GM12878 (cell line): ENCODE measurements around the gene TMEM174. TPM values are rescaled to one million over a fixed set of nuclear protein-coding genes. Genes with fewer than 3 reads are reported as not detected.

ENCODE experiments used
- ATAC-seq: fragments of 200-7000 bp; cut with Tn5 transposase; 3 replicates; pipeline ENCODE4 v1.9.1; 2020; ENCODE audit warnings: mild to moderate bottlenecking, moderate library complexity
- BruUV-seq: library from RNA; stranded (reverse); fragments of 400-500 nt; replicated peaks from 2 replicates; lab custom pipeline; 2021; lab: Mats Ljungman, UMichigan
- CTCF ChIA-PET: fragments of 300-600 bp; sonication (Branson Sonifier 250); formaldehyde crosslinking; extraction: SDS; loops from one replicate; lab custom pipeline; 2021; ENCODE audit warnings: inconsistent platforms; lab: Yijun Ruan, JAX
- POLR2A ChIA-PET: fragments of 350-600 bp; formaldehyde crosslinking; extraction: SDS; loops from one replicate; lab custom pipeline; 2021; ENCODE audit warnings: inconsistent platforms; lab: Charles Lee
- RAD21 ChIA-PET: fragments of 300-600 bp; sonication (Branson Sonifier 250); formaldehyde crosslinking; loops from one replicate; lab custom pipeline; 2023; ENCODE audit warnings: antibody characterized with exemption; ENCODE audit not compliant: unreplicated experiment; lab: Charles Lee
- SMC1A ChIA-PET: fragments of 300-600 bp; sonication (Branson Sonifier 250); formaldehyde crosslinking; loops from one replicate; lab custom pipeline; 2023; ENCODE audit not compliant: unreplicated experiment, uncharacterized antibody; lab: Charles Lee
- DNase-seq: peaks from one replicate; pipeline ENCODE4 v3.0.0-alpha.2; 2011; ENCODE audit warnings: low read depth, low spot score
- FAIRE-seq: peaks from 3 replicates; lab custom pipeline; 2011; peaks lifted over from hg19 to GRCh38; lab: Jason Lieb, UNC
- H2AFZ ChIP-seq: 2 replicates; pipeline ENCODE4 v1.6.0; 2011; ENCODE audit warnings: low read depth, low read length, control low read depth; ENCODE audit not compliant: control insufficient read depth
- H3K27ac ChIP-seq: 2 replicates; pipeline ENCODE4 v1.5.1; 2011; ENCODE audit warnings: control low read depth; ENCODE audit not compliant: control insufficient read depth, insufficient read depth
- H3K27me3 ChIP-seq, 2 experiments: replicated peaks in 1 of 2; 2 replicates each; pipeline versions ENCODE4 v1.6.0 to v1.6.1; 2011; ENCODE audit warnings: low read length in 1 of 2; ENCODE audit not compliant: control insufficient read depth in 2 of 2, insufficient read depth in 2 of 2
- H3K36me3 ChIP-seq, 2 experiments: 2 replicates each; pipeline ENCODE4 v1.5.1; 2011; ENCODE audit warnings: low read length in 1 of 2; ENCODE audit not compliant: control insufficient read depth in 2 of 2, insufficient read depth in 2 of 2
- H3K4me1 ChIP-seq: 2 replicates; pipeline ENCODE4 v1.6.1; 2011; ENCODE audit warnings: mild to moderate bottlenecking, low read length, moderate library complexity, mixed read lengths; ENCODE audit not compliant: control insufficient read depth, insufficient read depth
- H3K4me2 ChIP-seq: 2 replicates; pipeline ENCODE4 v1.6.0; 2011; ENCODE audit warnings: control low read depth; ENCODE audit not compliant: control insufficient read depth, insufficient read depth
- H3K4me3 ChIP-seq: fragments of 200-600 bp; sonication (generic); 2 replicates; pipeline ENCODE4 v1.5.1; 2016
- H3K79me2 ChIP-seq: 2 replicates; pipeline ENCODE4 v1.6.0; 2011; ENCODE audit warnings: low read length; ENCODE audit not compliant: control insufficient read depth, insufficient read depth
- H3K9ac ChIP-seq: 2 replicates; pipeline ENCODE4 v1.8.0; 2011; ENCODE audit warnings: low read length, control low read depth, mixed read lengths; ENCODE audit not compliant: control insufficient read depth, insufficient read depth
- H3K9me3 ChIP-seq: replicated peaks from 3 replicates; pipeline ENCODE4 v1.5.1; 2011; ENCODE audit warnings: mild to moderate bottlenecking, low read length; ENCODE audit not compliant: control insufficient read depth, insufficient read depth
- H4K20me1 ChIP-seq: 2 replicates; pipeline ENCODE4 v1.6.0; 2011; ENCODE audit not compliant: control insufficient read depth, insufficient read depth
- CBFB ChIP-seq: IDR thresholded peaks from 2 replicates; pipeline ENCODE4 v1.6.1; 2016; ENCODE audit warnings: antibody characterized with exemption, low read depth
- CHD4 ChIP-seq: fragments of 200-600 bp; sonication (generic); IDR thresholded peaks from 2 replicates; pipeline ENCODE4 v1.6.1; 2016; ENCODE audit warnings: mild to moderate bottlenecking
- EP300 ChIP-seq, 2 experiments: fragments of 150-350 bp in 1 of 2; IDR thresholded peaks; 2 replicates each; pipeline ENCODE4 v1.6.1; 2011 to 2012; ENCODE audit warnings: low read depth in 2 of 2, low read length in 2 of 2, borderline replicate concordance in 1 of 2, improper control_type of control experiment in 1 of 2, inconsistent platforms in 1 of 2; ENCODE audit not compliant: control insufficient read depth in 1 of 2
- FOXM1 ChIP-seq: IDR thresholded peaks from 2 replicates; pipeline ENCODE4 v1.6.1; 2012; ENCODE audit warnings: low read depth, mild to moderate bottlenecking, inconsistent platforms, low read length, moderate library complexity
- HDAC6 ChIP-seq: fragments of 200-600 bp; sonication (generic); IDR thresholded peaks from one replicate; pipeline ENCODE4 v1.8.0; 2017; ENCODE audit warnings: antibody characterized with exemption; ENCODE audit not compliant: unreplicated experiment
- HSF1 ChIP-seq: fragments of 150-350 bp; IDR thresholded peaks from 2 replicates; pipeline ENCODE4 v1.6.1; 2014; ENCODE audit warnings: mild to moderate bottlenecking, low read depth, low read length
- MYC ChIP-seq: IDR thresholded peaks from 2 replicates; pipeline ENCODE4 v1.6.1; 2011; ENCODE audit warnings: mild to moderate bottlenecking, low read length, moderate library complexity, inconsistent platforms; ENCODE audit not compliant: insufficient read depth, insufficient replicate concordance, insufficient read length, severe bottlenecking
- PAX5 ChIP-seq: IDR thresholded peaks from 2 replicates; pipeline ENCODE4 v1.6.1; 2011; ENCODE audit warnings: low read depth, low read length, borderline replicate concordance
- PRDM15 ChIP-seq: fragments of 450-650 bp; formaldehyde crosslinking; IDR thresholded peaks from 2 replicates; pipeline ENCODE4 v1.4.0; 2020; ENCODE audit warnings: mild to moderate bottlenecking, moderate library complexity
- RFX5 ChIP-seq: IDR thresholded peaks from 2 replicates; pipeline ENCODE4 v1.6.1; 2011; ENCODE audit warnings: low read depth, low read length, improper control_type of control experiment
- SREBF1 ChIP-seq: IDR thresholded peaks from 2 replicates; pipeline ENCODE4 v1.6.1; 2012; ENCODE audit warnings: mild to moderate bottlenecking, low read length
- ZNF24 ChIP-seq: fragments of 450-650 bp; IDR thresholded peaks from 2 replicates; pipeline ENCODE4 v1.6.1; 2017; ENCODE audit warnings: antibody characterized with exemption, mild to moderate bottlenecking
- WGBS: methylation state at CpG from one replicate; pipeline ENCODE4 v1.1.6; 2016; ENCODE audit warnings: low lambda C conversion rate; ENCODE audit not compliant: insufficient replicate concordance, insufficient coverage; ENCODE audit errors: missing lambda C conversion rate; 5-methylcytosine and 5-hydroxymethylcytosine counted together
- in situ Hi-C: fragments of 300-500 bp; cut with MboI; formaldehyde crosslinking; loops from 9 replicates; pipeline ENCODE4 v1.14.3; 2018; ENCODE audit warnings: mixed read lengths
- intact Hi-C: fragments of 100-400 bp; cut with micrococcal nuclease; formaldehyde crosslinking; loops from one replicate; pipeline ENCODE4 v1.14.2; 2022; ENCODE audit not compliant: unreplicated experiment
- polyA plus RNA-seq, 11 experiments: library from polyadenylated mRNA; depleted of rRNA in 4 of 11; unstranded in 6 of 11; stranded (reverse) in 5 of 11; fragments of >200 nt; fragmentation: Nextera tagmentation in 4 of 11; fragmentation: Illumina TruSeq in 1 of 11; extraction: Ambion mirVana in 4 of 11; extraction: Trizol in 1 of 11; gene quantifications; 1 replicate in 1 of 11; 2 replicates in 10 of 11; pipeline versions ENCODE4 v1.2.1 to v1.2.3, GENCODE V29; 2011 to 2016; ENCODE audit warnings: inconsistent platforms in 2 of 11, missing spikeins in 2 of 11, low read depth in 1 of 11
- total RNA-seq, 4 experiments: library from RNA; depleted of rRNA in 3 of 4; stranded (reverse); fragments of >200 nt in 3 of 4; fragmentation: Illumina TruSeq in 1 of 4; extraction: Trizol in 1 of 4; gene quantifications; 2 replicates each; pipeline versions ENCODE4 v1.2.1 to v1.2.3, GENCODE V29; 2013 to 2021

The TMEM174 gene
- total and polyA plus RNA-seq, 10 of the 15 experiments (the other 5 are each of a cell fraction or from before 2014, with no cell fraction given), result not detected

- Histone ChIP-seq H3K4me1 (no peaks in the 10 kb centered on the region), H3K27me3 (no peaks in the 10 kb centered on the region; a peak in 1 of 4 replicates), H3K9me3 (no peaks in the 10 kb centered on the region), H3K9ac (no peak overlapping the region), H3K4me3 (no peak overlapping the region), H3K36me3 (no peaks in the 10 kb centered on the region), H3K79me2 (no peaks in the 10 kb centered on the region), H4K20me1 (no peaks in the 10 kb centered on the region), H3K4me2 (no peak overlapping the region), H3K27ac (no peak overlapping the region), H2AFZ (no peak overlapping the region)
- TF ChIP-seq MYC (no peak), CBFB (no peak), RFX5 (no peak), CHD4 (no peak), PAX5 (no peak), HDAC6 (no peak), HSF1 (no peak), SREBF1 (no peak), ZNF24 (no peak), PRDM15 (CRISPR knock-in tag) (no peak), EP300 (IDR thresholded peaks at IDR 0.05; ENCODE audit: borderline replicate concordance in 1 of 2, control insufficient read depth in 1 of 2, low read depth in 2 of 2, low read length in 2 of 2) (no peak), FOXM1 (no peak)
- CTCF ChIA-PET, result no interaction called here
- SMC1A ChIA-PET, result no interaction called here
- BruUV-seq, result no TSS peak
- in situ Hi-C loops (no loop called here), intact Hi-C loops (no loop called here)
- 3% methylated on average over 2 of the region's 2 CpGs for WGBS
- DNase-seq (no peak), FAIRE-seq (no peak), ATAC-seq (no peak)
- POLR2A ChIA-PET, result no interaction called here
- RAD21 ChIA-PET, result no interaction called here
Observed at GRCh38 chr5:73186976-73187375, 14.0 kb downstream of the TMEM174 start.
